ENCODE results near the gene NUMB. TPM values are rescaled to one million over a fixed set of nuclear protein-coding genes. Genes with fewer than 3 reads are reported as not detected.

The NUMB gene
- total and polyA plus RNA-seq, 12 donors = 24.6 to 63.3 (median 48.4) TPM

DNA sequence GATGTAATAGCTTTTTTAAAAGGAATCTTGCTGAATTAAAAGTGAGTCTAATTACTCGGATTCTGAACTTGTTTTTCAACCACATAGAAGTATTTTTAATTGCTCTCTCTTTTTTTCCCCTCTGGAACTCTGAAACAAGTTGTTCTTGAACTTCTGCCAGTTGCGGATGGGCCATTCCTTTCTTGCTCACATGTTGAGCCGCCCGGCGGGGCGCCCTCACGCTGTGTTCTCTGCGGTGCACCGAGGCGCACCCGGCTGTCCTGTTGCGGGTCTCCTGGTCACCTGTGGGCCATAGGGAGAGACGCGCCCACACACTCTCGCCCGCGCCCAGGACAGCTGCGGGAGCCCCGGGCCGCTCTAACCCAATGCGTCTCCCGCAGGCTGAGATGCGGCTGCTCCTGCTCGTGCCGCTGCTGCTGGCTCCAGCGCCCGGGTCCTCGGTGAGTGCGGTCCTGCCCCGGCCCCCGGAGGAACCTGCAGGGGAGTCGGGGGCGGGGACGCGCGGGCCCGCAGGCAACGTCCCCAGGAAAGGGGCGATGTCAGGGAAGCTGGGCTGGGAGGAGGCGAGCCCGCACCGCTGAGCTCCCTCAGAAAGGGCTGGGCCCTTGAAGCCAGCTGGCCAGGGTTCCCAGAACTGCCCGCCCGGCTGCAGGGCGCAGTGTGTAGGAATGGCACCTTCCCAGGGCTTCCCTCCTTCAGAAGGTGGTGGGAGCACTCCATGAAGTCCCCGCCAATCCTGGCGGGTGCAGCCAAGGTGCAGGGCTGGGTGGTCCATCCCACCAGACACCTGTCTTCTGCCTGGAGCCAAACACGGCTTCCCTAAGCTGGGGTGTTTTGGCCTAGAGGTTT, 218.7 kb downstream of the NUMB start:
- intact Hi-C loops (cut with DNase I) = no loop called here
- WGBS, 4 donors = 10 to 51% (median 18%) methylated on average over 9 to 48 of the region's 48 CpGs
- H3K36me3 ChIP-seq (replicated peaks in 1 of 2) = no peaks in the 10 kb centered on the region
- H3K27ac ChIP-seq = peak overlapping the region in 1 of 5 donors; percentile 19
- H3K9me3 ChIP-seq (replicated peaks in 1 of 3) = no peaks in the 10 kb centered on the region
- peak; percentile 40 to 67 (median 59) for DNase-seq
- peak overlapping the region in 1 of 4 donors; percentile 48 for H3K4me3 ChIP-seq
- H3K27me3 ChIP-seq = peaks cover 7% of the 10 kb centered on the region
- H3K4me1 ChIP-seq (replicated peaks in 1 of 2) = peaks cover 21 to 39% of the 10 kb centered on the region in 2 donors
- no peak for TF ChIP-seq POLR2A (IDR thresholded peaks at IDR 0.05)
- TF ChIP-seq CTCF (IDR thresholded peaks at IDR 0.05) = no peak

DNA sequence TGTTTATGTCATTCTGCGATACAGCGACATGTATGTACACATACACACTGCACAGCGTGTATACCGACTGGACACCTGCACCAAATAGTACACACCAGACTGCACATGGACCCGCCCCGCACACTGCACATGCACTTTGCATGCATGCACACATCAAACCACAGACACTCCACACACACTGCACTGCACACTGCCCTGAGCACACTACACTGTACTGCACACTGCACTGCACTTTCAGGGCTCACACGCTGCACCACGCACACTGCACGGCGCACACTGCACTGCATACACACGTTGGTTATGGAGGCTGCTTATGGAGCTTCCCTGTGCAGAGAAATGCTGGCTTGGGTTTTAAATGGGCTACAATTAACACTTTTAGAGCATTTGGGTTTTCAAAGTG, 219.4 kb downstream of the NUMB start:
- H3K4me1 ChIP-seq (replicated peaks in 1 of 2) = peaks cover 21 to 39% of the 10 kb centered on the region in 2 donors
- H3K27ac ChIP-seq = no peak overlapping the region
- no peak for DNase-seq
- WGBS, 4 donors = 80 to 83% (median 81%) methylated on average over 10 to 11 of the region's 11 CpGs
- intact Hi-C loops (cut with DNase I) = no loop called here
- H3K36me3 ChIP-seq (replicated peaks in 1 of 2) = no peaks in the 10 kb centered on the region
- no peak for TF ChIP-seq POLR2A (IDR thresholded peaks at IDR 0.05)
- TF ChIP-seq CTCF (IDR thresholded peaks at IDR 0.05) = no peak
- H3K9me3 ChIP-seq (replicated peaks in 1 of 3) = no peaks in the 10 kb centered on the region
- peak overlapping the region in 1 of 4 donors; percentile 68 for H3K4me3 ChIP-seq
- H3K27me3 ChIP-seq = peaks cover 7% of the 10 kb centered on the region

DNA sequence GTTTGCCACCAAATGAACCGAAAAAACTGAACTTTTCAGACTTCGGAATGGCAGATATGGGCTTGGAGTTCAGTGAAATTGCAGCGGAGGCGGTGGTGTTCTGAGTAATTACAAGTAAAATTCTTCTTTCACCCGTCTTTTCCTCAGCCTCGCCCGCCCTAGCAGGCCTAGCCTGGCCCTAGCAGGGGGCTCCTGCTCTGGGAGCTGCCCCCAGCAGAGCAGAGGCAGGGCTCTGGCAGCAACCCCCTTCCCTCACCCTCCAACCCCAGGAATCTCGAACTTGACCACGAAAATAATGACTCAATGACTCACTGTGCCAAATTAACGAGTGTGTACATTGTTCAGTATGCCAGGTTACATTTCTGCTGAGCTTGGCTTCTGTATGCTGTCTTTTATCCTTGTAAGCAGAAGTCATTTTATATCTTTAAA, 219.9 kb downstream of the NUMB start:
- Histone ChIP-seq H3K9me3 (replicated peaks in 1 of 3) (no peaks in the 10 kb centered on the region), H3K4me1 (replicated peaks in 1 of 2) (peaks cover 21 to 39% of the 10 kb centered on the region in 2 donors), H3K36me3 (replicated peaks in 1 of 2) (no peaks in the 10 kb centered on the region), H3K27me3 (peaks cover 7% of the 10 kb centered on the region), H3K27ac (peak overlapping the region in 1 of 5 donors; percentile 63), H3K4me3 (peak overlapping the region in 2 of 4 donors; percentile 26 to 68)
- intact Hi-C loops (cut with DNase I) = no loop called here
- 33 to 55% (median 40%) methylated on average over 9 to 10 of the region's 10 CpGs for WGBS, 4 donors
- no peak for DNase-seq
- TF ChIP-seq CTCF (IDR thresholded peaks at IDR 0.05) = no peak
- no peak for TF ChIP-seq POLR2A (IDR thresholded peaks at IDR 0.05)

GRCh38 chr14:73237786-73238423, 220.4 kb downstream of the NUMB start:
- intact Hi-C loops (cut with DNase I) = no loop called here
- Histone ChIP-seq H3K4me1 (replicated peaks in 1 of 2) (peaks cover 21 to 39% of the 10 kb centered on the region in 2 donors), H3K27ac (peak overlapping the region in 1 of 5 donors; percentile 63), H3K36me3 (replicated peaks in 1 of 2) (no peaks in the 10 kb centered on the region), H3K4me3 (peak overlapping the region in 2 of 4 donors; percentile 26 to 68), H3K27me3 (peaks cover 7% of the 10 kb centered on the region), H3K9me3 (replicated peaks in 1 of 3) (no peaks in the 10 kb centered on the region)
- DNase-seq = no peak
- no peak for TF ChIP-seq POLR2A (IDR thresholded peaks at IDR 0.05)
- TF ChIP-seq CTCF (IDR thresholded peaks at IDR 0.05) = no peak
- 1 to 12% (median 2%) methylated on average over 10 to 73 of the region's 73 CpGs for WGBS, 4 donors

Data from adrenal gland (tissue), 12 donors.